ENCODE data around the gene VAV2. TPM values are rescaled to one million over a fixed set of nuclear protein-coding genes. Genes with fewer than 3 reads are reported as not detected.

VAV2 gene
- total and polyA plus RNA-seq, 5 donors: 4.7 to 11.4 (median 7.4) TPM

GRCh38 chr9:133880851-133881661 is 111.1 kb downstream of the VAV2 start:
- ATAC-seq (no peak), DNase-seq (no peak)
- H3K4me1 ChIP-seq (ENCODE audit: control insufficient read depth, insufficient read depth, low read length): peaks cover 2% of the 10 kb centered on the region
- no peak overlapping the region for H3K4me3 ChIP-seq (ENCODE audit: low read length)
- WGBS: 73% methylated on average over 23 of the region's 23 CpGs
- intact Hi-C loops (cut with DNase I): no loop called here
- no peaks in the 10 kb centered on the region for H3K9me3 ChIP-seq (ENCODE audit: control insufficient read depth, low read length)
- H3K27me3 ChIP-seq (ENCODE audit: control insufficient read depth, insufficient read depth): no peaks in the 10 kb centered on the region
- H3K27ac ChIP-seq (ENCODE audit: low read length): no peak overlapping the region

GRCh38 chr9:133880136-133880535 is 112.0 kb downstream of the VAV2 start:
- no peak overlapping the region for H3K4me3 ChIP-seq (ENCODE audit: low read length)
- no peak overlapping the region for H3K27ac ChIP-seq (ENCODE audit: low read length)
- WGBS: 76% methylated on average over 7 of the region's 7 CpGs
- DNase-seq: no peak
- H3K27me3 ChIP-seq (ENCODE audit: control insufficient read depth, insufficient read depth): no peaks in the 10 kb centered on the region
- no peaks in the 10 kb centered on the region for H3K9me3 ChIP-seq (ENCODE audit: control insufficient read depth, low read length)
- intact Hi-C loops (cut with DNase I): no loop called here
- H3K4me1 ChIP-seq (ENCODE audit: control insufficient read depth, insufficient read depth, low read length): peaks cover 2% of the 10 kb centered on the region
- ATAC-seq: no peak

GRCh38 chr9:133879615-133880014 is 112.5 kb downstream of the VAV2 start:
- H3K4me3 ChIP-seq (ENCODE audit: low read length): no peak overlapping the region
- H3K27ac ChIP-seq (ENCODE audit: low read length): no peak overlapping the region
- ATAC-seq: no peak
- 93% methylated on average over 11 of the region's 11 CpGs for WGBS
- H3K4me1 ChIP-seq (ENCODE audit: control insufficient read depth, insufficient read depth, low read length): peaks cover 2% of the 10 kb centered on the region
- intact Hi-C loops (cut with DNase I): no loop called here
- no peaks in the 10 kb centered on the region for H3K27me3 ChIP-seq (ENCODE audit: control insufficient read depth, insufficient read depth)
- no peaks in the 10 kb centered on the region for H3K9me3 ChIP-seq (ENCODE audit: control insufficient read depth, low read length)
- no peak for DNase-seq

DNA sequence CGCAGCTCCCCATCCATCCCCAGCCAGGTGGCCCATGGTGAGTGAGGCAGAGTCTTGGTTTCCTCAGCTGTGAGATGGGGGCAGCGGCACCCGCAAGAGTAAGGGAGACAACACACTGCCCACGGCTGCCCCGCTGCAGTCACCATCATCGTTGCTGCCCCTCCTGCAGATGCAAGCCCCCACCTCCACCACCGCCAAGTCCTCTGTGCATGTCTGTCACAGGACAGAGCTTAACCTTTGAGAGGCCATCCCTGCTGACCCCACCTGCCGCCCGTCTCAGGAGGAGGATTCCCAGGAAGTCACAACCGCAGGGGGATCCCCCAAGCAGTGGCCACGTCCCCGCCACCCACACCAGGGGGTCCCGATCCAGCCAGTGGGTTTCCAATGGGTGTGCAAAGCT is 113.7 kb downstream of the VAV2 start:
- no peaks in the 10 kb centered on the region for H3K27me3 ChIP-seq (ENCODE audit: control insufficient read depth, insufficient read depth)
- 93% methylated on average over 13 of the region's 13 CpGs for WGBS
- H3K27ac ChIP-seq (ENCODE audit: low read length): no peak overlapping the region
- intact Hi-C loops (cut with DNase I): no loop called here
- DNase-seq: no peak
- H3K9me3 ChIP-seq (ENCODE audit: control insufficient read depth, low read length): no peaks in the 10 kb centered on the region
- no peak overlapping the region for H3K4me3 ChIP-seq (ENCODE audit: low read length)
- peaks cover 2% of the 10 kb centered on the region for H3K4me1 ChIP-seq (ENCODE audit: control insufficient read depth, insufficient read depth, low read length)
- no peak for ATAC-seq

DNA sequence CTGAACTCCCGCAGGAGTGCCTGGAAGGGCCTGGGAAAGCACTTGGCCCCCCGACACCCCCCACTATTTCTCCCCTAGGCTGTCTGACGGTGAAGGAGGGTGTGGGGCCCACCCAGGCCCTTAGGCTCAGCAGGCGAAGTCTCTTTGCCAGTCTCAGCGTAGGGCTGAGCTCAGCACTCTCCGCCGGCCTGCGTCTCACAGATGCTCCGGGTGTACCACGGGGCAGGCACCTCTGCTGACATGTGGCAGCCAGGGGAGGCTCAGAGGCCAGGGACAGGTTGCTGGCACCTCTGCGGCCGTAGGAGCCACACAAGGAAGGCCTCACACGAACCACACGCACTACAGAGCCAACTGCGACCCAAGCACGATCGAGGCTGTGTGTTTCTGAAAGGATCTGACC is 114.2 kb downstream of the VAV2 start:
- Histone ChIP-seq H3K9me3 (ENCODE audit: control insufficient read depth, low read length) (no peaks in the 10 kb centered on the region), H3K4me3 (ENCODE audit: low read length) (no peak overlapping the region), H3K27me3 (ENCODE audit: control insufficient read depth, insufficient read depth) (no peaks in the 10 kb centered on the region), H3K4me1 (ENCODE audit: control insufficient read depth, insufficient read depth, low read length) (peaks cover 2% of the 10 kb centered on the region), H3K27ac (ENCODE audit: low read length) (no peak overlapping the region)
- ATAC-seq: no peak
- WGBS: 95% methylated on average over 17 of the region's 17 CpGs
- intact Hi-C loops (cut with DNase I): no loop called here
- DNase-seq: no peak

GRCh38 chr9:133877327-133877726 is 114.8 kb downstream of the VAV2 start:
- Histone ChIP-seq H3K27ac (ENCODE audit: low read length) (no peak overlapping the region), H3K27me3 (ENCODE audit: control insufficient read depth, insufficient read depth) (no peaks in the 10 kb centered on the region), H3K4me1 (ENCODE audit: control insufficient read depth, insufficient read depth, low read length) (peaks cover 2% of the 10 kb centered on the region), H3K4me3 (ENCODE audit: low read length) (no peak overlapping the region), H3K9me3 (ENCODE audit: control insufficient read depth, low read length) (no peaks in the 10 kb centered on the region)
- no peak for DNase-seq
- intact Hi-C loops (cut with DNase I): no loop called here
- 77% methylated on average over 5 of the region's 5 CpGs for WGBS
- ATAC-seq: no peak

GRCh38 chr9:133876836-133877235 is 115.3 kb downstream of the VAV2 start:
- Histone ChIP-seq H3K4me1 (ENCODE audit: control insufficient read depth, insufficient read depth, low read length) (peaks cover 2% of the 10 kb centered on the region), H3K9me3 (ENCODE audit: control insufficient read depth, low read length) (no peaks in the 10 kb centered on the region), H3K27ac (ENCODE audit: low read length) (no peak overlapping the region), H3K27me3 (ENCODE audit: control insufficient read depth, insufficient read depth) (no peaks in the 10 kb centered on the region), H3K4me3 (ENCODE audit: low read length) (no peak overlapping the region)
- ATAC-seq: no peak
- intact Hi-C loops (cut with DNase I): no loop called here
- no peak for DNase-seq
- 88% methylated on average over 13 of the region's 13 CpGs for WGBS

GRCh38 chr9:133876144-133876543 is 116.0 kb downstream of the VAV2 start:
- no peaks in the 10 kb centered on the region for H3K9me3 ChIP-seq (ENCODE audit: control insufficient read depth, low read length)
- no peaks in the 10 kb centered on the region for H3K27me3 ChIP-seq (ENCODE audit: control insufficient read depth, insufficient read depth)
- ATAC-seq (peak in 1 of 2 donors; percentile 22), DNase-seq (peak in 2 of 3 donors; percentile 52 to 69)
- no peak overlapping the region for H3K27ac ChIP-seq (ENCODE audit: low read length)
- no peak overlapping the region for H3K4me3 ChIP-seq (ENCODE audit: low read length)
- intact Hi-C loops (cut with DNase I): no loop called here
- H3K4me1 ChIP-seq (ENCODE audit: control insufficient read depth, insufficient read depth, low read length): no peaks in the 10 kb centered on the region
- WGBS: 84% methylated on average over 11 of the region's 11 CpGs

DNA sequence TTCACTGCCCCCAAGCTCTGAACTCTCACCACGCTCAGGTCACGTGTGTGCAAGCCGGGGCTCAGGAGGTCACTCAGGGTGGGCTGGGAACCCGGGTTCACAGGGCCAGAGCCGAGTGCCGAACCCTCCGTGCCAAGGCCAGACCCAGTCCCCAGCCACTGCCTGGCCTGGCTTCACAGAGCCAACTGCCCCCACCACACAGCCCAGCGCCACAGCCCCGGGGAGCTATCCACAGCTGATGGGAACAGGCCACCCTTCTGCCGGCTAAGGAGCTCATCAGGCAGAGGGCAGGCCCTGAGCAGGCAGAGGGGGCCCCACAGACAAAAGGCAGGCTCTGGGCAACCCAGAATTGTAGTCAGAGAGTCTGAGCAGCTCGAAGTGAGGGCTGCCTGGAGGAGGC is 117.0 kb downstream of the VAV2 start:
- Histone ChIP-seq H3K27me3 (ENCODE audit: control insufficient read depth, insufficient read depth) (no peaks in the 10 kb centered on the region), H3K27ac (ENCODE audit: low read length) (no peak overlapping the region), H3K9me3 (ENCODE audit: control insufficient read depth, low read length) (no peaks in the 10 kb centered on the region), H3K4me1 (ENCODE audit: control insufficient read depth, insufficient read depth, low read length) (no peaks in the 10 kb centered on the region), H3K4me3 (ENCODE audit: low read length) (no peak overlapping the region)
- intact Hi-C loops (cut with DNase I): no loop called here
- 90% methylated on average over 11 of the region's 11 CpGs for WGBS
- ATAC-seq: no peak
- no peak for DNase-seq

GRCh38 chr9:133874659-133875058 is 117.5 kb downstream of the VAV2 start:
- no peak overlapping the region for H3K4me3 ChIP-seq (ENCODE audit: low read length)
- no peaks in the 10 kb centered on the region for H3K27me3 ChIP-seq (ENCODE audit: control insufficient read depth, insufficient read depth)
- no peaks in the 10 kb centered on the region for H3K4me1 ChIP-seq (ENCODE audit: control insufficient read depth, insufficient read depth, low read length)
- no peak overlapping the region for H3K27ac ChIP-seq (ENCODE audit: low read length)
- DNase-seq (no peak), ATAC-seq (no peak)
- 89% methylated on average over 10 of the region's 10 CpGs for WGBS
- no peaks in the 10 kb centered on the region for H3K9me3 ChIP-seq (ENCODE audit: control insufficient read depth, low read length)
- intact Hi-C loops (cut with DNase I): no loop called here

GRCh38 chr9:133874060-133874657 is 118.0 kb downstream of the VAV2 start:
- H3K9me3 ChIP-seq (ENCODE audit: control insufficient read depth, low read length): no peaks in the 10 kb centered on the region
- H3K27me3 ChIP-seq (ENCODE audit: control insufficient read depth, insufficient read depth): no peaks in the 10 kb centered on the region
- H3K4me3 ChIP-seq (ENCODE audit: low read length): no peak overlapping the region
- H3K4me1 ChIP-seq (ENCODE audit: control insufficient read depth, insufficient read depth, low read length): no peaks in the 10 kb centered on the region
- DNase-seq: no peak
- WGBS: 89% methylated on average over 14 of the region's 14 CpGs
- intact Hi-C loops (cut with DNase I): no loop called here
- no peak overlapping the region for H3K27ac ChIP-seq (ENCODE audit: low read length)
- no peak for ATAC-seq

Data from right cardiac atrium (tissue), 5 donors.